CD4-positive, alpha-beta T cell treated with Interleukin-17A for 4 hours (primary cell): ENCODE measurements around the gene LGMN.

ENCODE experiments used
- DNase-seq: peaks from one replicate; pipeline ENCODE4 v3.0.0-alpha.2; 2020; ENCODE audit warnings: mixed read lengths

Gene LGMN

GRCh38 chr14:92670643-92671366 is 77.6 kb downstream of the LGMN start:
- DNase-seq = no peak

- DNase-seq = no peak
These were observed 78.3 kb downstream of the LGMN start for GRCh38 chr14:92670160-92670559.

GRCh38 chr14:92668276-92668973 is 80.0 kb downstream of the LGMN start:
- DNase-seq = no peak

GRCh38 chr14:92666251-92666650 is 82.2 kb downstream of the LGMN start:
- no peak for DNase-seq

- DNase-seq = no peak
These were observed 82.7 kb downstream of the LGMN start for GRCh38 chr14:92665661-92666110.

- no peak for DNase-seq
These were observed 85.4 kb downstream of the LGMN start for GRCh38 chr14:92663049-92663448.

- DNase-seq = no peak
These were observed 87.9 kb downstream of the LGMN start for GRCh38 chr14:92660571-92660970.

- no peak for DNase-seq
These were observed 88.5 kb downstream of the LGMN start for GRCh38 chr14:92659765-92660561.

GRCh38 chr14:92658684-92659083 is 89.7 kb downstream of the LGMN start:
- no peak for DNase-seq

- DNase-seq = no peak
These were observed 90.3 kb downstream of the LGMN start for GRCh38 chr14:92658160-92658559.

- DNase-seq = no peak
These were observed 90.8 kb downstream of the LGMN start for GRCh38 chr14:92657457-92658142.

GRCh38 chr14:92656306-92657081 is 91.9 kb downstream of the LGMN start:
- DNase-seq = no peak

GRCh38 chr14:92655419-92656201 is 92.8 kb downstream of the LGMN start:
- no peak for DNase-seq

GRCh38 chr14:92654239-92654901 is 94.1 kb downstream of the LGMN start:
- DNase-seq = no peak
